D341Med (cell line): ENCODE measurements around the gene ENAM.
A peak's percentile ranks its signal among the peaks of the same experiment; 100 is the strongest.

Experiments used
- DNase-seq: peaks from one replicate; pipeline ENCODE4 v3.0.0; 2012; ENCODE audit warnings: low spot score

ENAM gene, protein sequence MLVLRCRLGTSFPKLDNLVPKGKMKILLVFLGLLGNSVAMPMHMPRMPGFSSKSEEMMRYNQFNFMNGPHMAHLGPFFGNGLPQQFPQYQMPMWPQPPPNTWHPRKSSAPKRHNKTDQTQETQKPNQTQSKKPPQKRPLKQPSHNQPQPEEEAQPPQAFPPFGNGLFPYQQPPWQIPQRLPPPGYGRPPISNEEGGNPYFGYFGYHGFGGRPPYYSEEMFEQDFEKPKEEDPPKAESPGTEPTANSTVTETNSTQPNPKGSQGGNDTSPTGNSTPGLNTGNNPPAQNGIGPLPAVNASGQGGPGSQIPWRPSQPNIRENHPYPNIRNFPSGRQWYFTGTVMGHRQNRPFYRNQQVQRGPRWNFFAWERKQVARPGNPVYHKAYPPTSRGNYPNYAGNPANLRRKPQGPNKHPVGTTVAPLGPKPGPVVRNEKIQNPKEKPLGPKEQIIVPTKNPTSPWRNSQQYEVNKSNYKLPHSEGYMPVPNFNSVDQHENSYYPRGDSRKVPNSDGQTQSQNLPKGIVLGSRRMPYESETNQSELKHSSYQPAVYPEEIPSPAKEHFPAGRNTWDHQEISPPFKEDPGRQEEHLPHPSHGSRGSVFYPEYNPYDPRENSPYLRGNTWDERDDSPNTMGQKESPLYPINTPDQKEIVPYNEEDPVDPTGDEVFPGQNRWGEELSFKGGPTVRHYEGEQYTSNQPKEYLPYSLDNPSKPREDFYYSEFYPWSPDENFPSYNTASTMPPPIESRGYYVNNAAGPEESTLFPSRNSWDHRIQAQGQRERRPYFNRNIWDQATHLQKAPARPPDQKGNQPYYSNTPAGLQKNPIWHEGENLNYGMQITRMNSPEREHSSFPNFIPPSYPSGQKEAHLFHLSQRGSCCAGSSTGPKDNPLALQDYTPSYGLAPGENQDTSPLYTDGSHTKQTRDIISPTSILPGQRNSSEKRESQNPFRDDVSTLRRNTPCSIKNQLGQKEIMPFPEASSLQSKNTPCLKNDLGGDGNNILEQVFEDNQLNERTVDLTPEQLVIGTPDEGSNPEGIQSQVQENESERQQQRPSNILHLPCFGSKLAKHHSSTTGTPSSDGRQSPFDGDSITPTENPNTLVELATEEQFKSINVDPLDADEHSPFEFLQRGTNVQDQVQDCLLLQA

DNA sequence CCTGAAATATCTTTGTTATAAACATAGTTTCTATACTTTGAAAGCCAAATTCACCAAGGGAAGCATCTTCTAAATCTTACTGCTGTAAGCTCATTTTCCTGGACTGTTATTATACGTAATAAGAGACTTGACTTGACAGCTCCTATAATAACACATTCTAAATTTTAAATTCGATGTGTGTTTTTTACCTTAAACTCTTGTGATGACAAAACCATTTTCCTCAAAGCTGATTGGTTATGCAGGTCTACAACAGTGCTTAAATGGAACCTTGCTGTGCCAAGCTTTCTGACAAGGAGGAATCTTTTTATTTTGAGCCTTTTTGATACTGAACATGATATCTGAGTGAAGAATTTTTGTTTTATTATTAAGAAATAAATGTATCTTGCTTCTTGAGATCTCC is at the start of gene ENAM:
ENAM (plus strand) TSS at position 301 of the 400 bp plus-strand sequence. CDS start 757 bp downstream, outside the sequence.
- DNase-seq = no peak

DNA sequence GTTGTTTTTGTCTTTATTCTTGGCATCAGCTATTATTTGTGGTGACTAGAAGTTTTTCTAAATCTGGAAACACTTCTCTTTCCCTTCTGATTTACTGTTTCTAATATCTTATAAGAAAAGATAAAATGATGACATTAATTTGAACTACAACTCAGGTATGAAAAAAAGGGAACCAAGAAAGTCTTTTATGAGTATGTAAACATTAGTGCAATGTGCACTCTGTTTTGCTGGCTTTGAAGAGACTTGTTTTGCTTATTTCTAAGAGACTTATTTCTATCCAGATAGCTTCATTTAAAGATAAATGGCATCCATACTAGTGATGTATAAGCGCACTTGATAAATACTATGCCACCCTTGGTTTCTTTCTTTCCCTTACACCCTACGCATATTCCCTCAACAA is 46.6 kb upstream of the ENAM start:
- DNase-seq = no peak

DNA sequence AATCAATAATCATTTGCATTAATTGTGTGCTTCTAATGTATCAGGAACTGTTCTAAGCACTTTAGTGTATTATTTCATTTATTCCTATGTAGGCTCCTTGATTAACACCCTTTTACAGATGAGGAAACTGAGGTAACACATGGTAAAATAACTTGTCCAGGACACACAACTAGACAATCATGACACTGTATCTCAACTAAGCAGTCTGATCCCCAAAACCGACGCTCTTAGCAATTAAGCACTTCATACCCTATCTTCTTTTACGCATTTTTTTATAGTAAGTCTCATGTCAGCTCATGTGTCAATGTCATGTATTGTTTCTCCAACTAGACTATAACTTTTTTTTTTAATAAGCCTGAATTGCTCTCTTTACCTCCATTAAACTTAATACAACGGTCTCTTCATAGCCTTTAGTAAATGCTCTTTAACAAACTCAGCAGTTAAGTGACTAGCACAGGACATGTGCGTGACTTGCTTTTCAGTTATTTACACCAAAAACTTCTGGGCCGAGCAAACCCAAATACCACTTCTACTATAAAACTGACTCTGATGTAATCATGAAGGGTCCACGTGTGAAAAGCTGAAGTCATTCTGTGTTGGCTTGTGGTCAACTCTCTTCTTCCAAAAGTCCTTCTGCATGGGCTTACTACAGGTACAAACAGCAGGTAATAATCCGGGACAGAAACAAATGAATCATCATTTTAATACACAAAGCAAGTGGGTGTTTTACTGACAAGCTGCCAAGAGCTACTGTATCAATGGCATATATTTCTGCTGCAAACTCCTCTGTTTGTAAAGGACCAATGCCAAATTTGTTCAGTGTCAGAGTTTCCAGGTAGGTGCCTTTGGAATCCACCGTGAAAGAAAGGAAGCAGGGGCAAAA is 44.4 kb upstream of the ENAM start:
- no peak for DNase-seq

DNA sequence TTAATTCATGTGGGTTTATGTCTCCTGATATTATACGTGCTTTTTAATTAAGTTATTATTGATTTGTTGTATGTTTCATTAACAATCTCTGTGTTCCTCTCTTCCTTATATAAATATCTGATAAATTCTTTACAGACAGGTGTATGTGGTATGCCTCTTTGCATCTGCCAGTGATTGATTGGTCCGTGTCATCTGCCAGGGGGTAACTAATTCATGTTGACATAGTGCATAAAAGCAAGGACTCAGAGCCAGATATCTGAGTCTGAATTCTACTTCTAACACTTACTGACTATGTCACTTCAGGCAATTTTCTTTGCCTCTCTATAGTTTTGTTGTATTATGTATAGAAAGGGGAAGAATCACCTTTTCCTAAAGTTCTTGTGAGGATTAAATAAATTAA is 41.7 kb upstream of the ENAM start:
- no peak for DNase-seq

DNA sequence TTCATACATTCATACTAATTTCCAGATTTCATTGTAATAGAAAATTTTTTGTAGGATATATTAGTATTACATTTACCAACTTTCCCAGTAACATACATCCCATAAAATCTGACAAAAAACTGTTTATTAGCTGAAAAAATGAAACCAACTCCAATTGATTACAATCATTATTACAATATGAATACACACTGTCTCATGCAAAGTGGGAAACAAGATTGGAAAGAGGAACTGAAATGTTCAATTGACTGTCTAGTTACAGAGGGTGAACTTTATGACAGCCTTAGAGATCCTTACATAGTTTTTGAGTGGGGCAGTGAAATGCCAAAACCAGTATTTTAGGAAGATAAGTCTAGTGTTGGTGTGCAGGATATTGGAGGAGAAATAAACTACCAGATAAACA is 38.8 kb upstream of the ENAM start:
- no peak for DNase-seq

DNA sequence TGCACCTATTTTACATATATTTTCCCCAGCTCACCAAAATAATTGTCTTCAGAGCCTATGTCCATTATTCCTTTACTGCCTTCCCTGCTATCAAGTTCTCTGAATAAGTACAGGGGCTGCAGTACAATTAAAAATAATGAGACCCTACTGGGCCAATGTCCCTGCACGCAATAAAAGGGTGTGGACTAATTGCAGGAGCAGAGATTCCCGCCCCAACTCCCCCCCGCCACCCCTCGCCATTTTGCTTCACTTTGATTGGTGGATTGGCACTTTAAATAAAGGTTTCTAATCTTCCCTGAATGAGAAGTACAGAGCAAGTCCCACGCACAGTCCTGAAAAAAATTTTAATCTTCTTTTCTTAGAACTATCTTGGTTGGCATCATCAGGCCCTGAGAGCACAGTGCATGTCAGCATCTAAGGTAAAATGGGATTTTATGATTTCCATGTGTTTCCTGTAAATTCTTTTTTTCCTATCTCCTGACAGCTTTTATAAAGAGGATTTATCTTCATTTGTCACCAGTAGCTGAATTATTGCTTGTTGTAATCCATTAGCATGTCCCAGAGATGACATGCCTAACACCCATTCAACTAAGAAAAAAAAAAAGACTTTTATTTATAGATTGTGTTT is 36.5 kb upstream of the ENAM start, which contains the start of gene AMBN:
AMBN (plus strand) TSS at position 302 of the 628 bp plus-strand sequence; CDS start at position 405, 103 bp downstream.
- DNase-seq = no peak

DNA sequence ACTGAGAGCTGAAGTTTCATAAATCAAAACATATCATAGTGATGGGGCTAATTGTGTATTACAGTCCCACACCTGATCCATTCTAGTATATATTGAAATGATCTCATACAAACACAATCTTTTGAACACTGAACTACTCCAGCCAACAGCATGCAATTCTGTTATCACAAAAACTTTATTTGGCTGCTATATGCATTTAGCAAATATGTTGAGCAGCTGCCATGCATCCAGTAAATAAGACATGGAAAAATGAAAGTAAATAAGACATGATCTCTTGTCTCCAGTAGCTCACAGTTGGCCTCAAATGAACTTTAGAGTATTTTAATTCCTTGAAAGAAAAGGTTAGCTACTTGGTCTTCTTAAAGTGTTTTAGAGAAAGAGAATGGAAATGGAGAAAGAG is 34.3 kb upstream of the ENAM start:
- no peak for DNase-seq

DNA sequence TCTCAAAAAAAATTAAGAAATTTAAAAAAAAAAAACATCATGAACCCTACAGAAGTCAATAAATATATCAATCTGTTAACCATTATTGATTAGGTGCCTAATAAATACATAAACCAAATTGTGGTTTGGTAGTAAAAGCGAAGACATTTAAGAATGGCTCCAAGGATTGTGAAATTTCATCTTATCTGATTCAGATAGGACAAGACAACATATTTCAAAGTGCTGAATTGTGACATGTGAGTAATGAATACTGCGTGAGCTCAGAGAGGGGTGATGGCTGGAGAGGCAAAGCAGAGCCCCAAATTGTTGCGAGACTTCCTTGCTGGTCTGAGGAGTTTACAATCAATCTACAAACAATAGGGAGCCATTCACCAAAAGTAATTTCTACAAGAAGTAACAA is 28.2 kb upstream of the ENAM start:
- no peak for DNase-seq

DNA sequence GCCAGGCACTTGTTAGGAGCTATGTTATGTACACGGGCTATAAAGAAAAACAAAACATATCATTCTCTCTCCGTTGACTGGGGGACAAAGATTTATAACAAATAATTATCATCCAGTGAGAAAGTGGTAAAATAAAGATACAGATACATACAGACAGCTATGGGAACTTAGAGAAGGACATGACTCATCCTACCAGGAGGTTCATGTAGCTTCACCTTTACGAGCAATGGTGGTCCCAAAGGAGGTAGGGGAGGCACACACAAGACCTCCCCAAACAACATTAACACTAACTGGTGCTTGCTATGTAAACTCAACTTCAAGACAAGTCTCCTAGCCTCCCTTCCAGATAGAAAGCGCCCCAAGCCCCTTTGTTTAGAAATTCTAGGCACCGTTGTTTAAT is 27.6 kb upstream of the ENAM start:
- no peak for DNase-seq

DNA sequence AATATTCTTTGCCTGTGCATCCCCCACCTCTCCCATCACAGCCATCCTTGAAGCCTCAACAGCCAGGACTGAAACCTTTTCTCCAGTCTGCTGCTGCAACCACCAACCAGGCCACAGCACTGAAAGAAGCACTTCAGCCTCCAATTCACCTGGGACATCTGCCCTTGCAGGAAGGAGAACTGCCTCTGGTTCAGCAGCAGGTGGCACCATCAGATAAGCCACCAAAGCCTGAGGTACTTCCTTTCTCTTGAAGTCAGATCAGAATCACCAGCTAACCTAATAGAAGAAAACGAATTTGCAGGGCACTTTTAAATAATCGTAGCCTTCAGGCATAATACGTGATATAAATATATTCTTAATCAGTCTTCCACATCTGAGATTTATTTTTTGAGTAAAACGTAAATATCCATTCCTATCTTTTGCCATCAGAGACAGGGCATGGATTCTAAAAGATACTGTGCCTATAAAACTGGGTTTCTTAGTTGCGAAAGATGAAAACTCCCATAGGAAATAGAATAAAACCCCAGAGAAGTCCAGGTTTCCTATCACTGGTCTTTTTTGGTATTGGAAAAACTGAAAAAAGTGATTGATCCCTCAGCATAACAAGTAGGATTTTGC is 27.0 kb upstream of the ENAM start:
- DNase-seq = peak; percentile 81

DNA sequence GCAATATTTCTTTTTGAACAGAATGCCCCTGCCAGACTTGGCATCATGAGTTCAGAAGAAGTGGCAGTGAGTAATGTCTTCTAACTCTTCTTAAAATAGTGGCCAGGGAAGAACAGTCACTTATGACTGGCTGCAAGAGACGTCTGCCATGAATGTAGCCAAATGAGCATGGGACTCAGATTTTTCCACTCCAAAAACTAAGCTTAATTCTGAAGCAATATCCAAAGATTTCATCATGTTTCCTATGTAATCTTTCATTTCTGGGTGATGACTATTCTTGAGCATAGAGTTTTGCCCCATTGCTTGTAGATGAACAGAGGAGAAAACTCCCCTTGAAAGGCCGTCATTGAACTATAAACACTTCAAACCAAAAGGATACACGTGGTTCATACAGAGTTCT is 24.7 kb upstream of the ENAM start:
- DNase-seq = no peak

DNA sequence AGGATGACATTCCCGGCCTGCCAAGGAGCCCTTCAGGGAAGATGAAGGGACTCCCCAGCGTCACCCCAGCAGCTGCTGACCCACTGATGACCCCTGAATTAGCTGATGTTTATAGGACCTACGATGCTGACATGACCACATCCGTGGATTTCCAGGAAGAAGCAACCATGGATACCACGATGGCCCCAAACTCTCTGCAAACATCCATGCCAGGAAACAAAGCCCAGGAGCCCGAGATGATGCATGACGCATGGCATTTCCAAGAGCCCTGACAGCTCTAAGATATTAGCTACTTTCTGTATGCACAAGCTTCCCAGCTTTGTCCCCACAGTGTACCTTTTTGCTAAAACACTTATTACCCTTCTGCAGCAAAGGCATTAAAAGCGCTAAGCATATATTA is 22.1 kb upstream of the ENAM start:
- no peak for DNase-seq

DNA sequence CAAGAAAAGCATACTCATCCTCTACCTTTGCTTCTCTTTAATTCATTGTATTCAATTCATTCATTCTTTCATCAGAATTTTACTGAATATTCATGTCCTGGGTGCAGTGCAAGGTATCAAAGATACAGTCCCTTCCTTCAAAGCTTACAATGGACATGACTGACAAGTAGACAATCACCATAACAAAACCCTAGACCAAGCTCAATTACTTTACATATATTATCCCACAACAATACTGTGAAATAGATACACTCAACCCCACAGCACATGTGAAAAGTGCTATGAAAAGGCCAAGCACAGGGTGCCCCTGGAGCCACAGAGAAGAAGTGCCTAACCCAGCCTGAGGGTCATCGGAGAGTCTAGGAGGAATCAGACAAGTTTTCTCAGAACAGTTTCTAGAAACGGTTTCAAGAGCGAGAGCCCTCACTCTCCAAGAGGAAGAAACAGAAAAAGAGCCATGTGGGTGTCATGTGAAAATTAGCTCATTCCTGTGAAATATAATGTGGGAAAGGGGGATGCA is 21.1 kb upstream of the ENAM start:
- DNase-seq = no peak

DNA sequence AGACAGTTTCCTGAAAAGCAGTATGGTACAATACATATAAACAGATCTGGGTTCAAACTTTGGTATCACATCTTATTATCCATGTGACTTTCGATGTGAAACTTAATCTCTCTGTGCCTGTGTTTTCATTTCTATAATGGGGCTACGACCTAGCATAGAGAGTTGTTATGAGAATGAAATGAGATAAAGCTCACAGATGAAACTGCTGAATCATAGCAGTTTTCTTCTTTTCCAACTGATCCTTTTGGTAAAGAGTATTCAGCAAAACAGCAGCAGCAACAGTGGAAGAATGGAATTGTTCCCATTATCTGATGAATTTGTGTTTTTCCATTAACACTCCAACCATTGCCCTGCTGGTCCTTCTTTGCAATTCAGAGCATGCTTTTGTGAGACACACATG is 20.2 kb upstream of the ENAM start:
- no peak for DNase-seq

DNA sequence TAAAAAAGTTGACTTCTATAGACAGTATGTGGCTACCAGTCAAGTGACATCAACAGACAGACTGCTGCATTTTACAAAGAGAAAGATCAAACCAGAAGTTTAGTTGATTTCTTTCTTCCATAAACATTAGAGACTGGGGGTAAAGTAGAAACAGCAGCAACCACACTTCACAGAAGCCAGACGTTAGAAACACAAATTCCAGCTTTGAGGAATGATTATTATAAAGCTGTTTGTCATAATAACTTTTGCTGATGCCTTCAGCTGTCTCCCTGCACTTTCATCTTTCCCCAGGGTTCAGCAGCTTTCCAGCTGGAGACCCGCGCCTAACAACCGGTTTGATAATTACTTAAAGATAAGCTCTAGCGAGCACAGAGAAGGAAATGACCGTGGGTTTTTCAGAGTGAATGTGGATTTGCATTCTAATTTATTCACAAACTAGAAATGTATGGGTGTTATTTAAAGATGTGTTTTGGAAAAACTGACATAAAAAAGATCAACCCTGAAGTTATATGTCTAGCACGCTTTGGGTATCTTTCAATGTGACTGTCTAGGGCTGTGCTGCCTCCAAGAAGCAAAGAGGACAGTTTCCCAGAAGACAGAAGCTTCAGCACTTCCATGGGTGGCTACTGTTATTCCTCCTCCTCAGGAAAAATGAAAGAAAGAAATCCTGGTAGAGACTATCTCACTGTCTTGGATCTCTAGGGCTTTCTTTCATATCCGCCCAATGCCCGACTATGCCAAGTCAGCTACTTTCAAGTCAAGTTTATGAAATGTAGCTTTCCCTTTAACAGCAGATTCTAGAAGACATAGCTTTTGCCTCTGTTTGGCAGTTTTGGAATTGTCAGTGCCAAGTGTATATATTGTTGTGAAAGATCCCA is 15.0 kb upstream of the ENAM start:
- no peak for DNase-seq

DNA sequence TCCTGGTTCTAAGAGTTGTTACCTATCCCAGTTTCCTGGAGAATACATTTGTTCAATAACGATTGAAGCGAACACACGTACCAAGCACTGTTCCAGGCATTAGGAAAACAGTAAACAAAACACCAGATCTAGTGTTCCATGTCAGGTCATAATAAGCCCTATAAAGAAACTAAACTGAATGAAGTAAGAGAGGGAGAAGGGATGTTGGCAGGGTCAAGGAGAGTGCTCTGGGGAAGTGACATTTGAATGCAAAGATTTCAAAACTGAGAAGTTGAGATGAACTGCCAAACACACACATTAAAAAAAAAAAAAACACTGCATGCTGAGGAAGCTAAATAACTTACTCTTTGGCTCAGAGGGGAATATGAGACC is 14.4 kb upstream of the ENAM start:
- DNase-seq = no peak

DNA sequence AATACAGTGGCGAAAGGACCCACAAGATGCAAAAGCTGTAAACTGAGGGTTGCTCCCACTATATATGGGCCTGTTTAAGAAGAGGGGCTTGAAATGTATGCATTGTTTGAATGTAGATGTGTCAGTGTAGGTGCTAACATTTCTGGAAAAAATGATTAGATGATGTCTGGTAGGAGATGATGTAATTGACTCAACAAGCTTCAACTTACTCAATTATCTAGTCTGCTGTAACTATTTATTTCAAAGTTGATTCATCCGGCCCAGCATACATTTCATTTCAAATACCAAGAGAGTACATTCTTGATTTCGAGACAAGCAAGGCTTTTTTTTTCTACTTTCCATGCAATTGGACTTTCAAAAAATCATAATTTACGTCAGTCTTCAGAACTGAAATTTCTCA is 9.3 kb upstream of the ENAM start:
- DNase-seq = no peak

DNA sequence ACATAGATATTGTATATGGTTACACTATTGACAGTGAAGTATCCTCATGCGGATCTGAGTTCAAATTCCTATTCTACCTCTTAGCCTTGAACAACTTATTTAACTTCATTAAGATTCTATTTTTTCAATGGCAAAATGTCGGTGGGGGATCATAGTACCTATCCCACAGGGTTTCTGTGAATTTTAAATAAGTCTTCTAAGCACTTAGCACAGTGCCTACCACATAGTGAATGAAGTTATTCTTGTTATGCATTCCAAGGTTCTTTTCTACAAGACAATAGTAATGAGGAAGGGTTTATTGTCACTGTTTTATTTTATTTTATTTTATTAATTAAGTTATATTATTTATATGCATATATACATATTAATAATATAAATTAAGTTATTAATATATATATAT is 8.8 kb upstream of the ENAM start:
- DNase-seq = no peak

DNA sequence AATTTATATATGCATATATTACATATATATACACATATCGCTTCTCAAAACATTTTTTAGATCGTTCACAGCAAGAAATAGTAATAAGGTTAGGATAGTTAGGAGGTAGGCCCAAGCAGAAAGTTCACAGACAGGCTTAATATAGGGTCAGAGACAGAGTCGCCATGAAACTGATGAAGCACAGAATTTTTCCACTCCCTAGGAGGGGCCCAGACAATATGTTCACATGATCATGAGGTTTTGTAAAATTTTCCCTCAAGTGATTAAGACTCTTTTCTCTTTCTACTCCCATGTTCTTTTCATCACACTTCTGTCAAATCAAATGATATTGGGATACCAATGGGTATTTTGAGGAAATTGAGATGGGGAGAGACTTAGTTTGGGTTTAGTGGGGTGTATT is 5.2 kb upstream of the ENAM start:
- no peak for DNase-seq
